Measurements from ENCODE around the gene KLF6.

KLF6 gene

DNA sequence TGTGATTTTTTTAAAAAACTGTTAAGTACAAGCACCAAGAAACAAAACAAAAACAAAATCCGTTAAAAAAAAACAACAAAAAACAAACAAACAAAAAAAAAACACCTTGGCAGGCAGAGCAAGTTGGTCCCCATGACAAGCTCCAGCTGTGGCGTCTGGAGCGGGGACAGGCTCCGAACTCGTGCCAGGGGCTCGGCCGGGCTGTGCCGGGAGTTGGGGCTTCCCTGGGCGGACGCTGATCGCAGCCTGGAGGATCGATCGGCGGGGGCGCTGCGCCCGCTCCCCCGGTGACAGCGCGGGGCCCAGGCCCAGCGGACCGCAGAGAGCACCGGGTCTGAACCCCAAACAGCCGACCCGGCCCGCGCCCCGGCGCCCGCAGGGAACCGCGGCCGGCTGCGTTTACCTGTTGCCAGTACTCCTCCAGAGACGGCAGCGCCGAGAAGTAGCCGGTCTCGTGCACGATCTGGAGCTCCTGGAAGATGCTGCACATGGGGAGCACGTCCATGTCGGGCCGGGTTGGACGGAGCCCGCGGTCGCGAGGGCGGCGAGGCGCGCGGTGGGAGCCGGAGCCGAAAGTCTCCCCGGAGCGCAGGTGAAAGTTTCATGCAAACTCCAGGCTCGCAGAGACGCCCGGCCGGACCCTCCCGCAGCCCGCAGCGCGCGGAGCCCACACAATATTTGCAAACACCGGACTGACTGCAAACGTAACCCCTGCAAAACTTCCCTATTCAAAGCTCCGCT, at the start of gene KLF6:
KLF6 (minus strand) TSS at position 700 of the 741 bp plus-strand sequence; CDS start at position 505, 195 bp downstream.
- DNase-seq (ENCODE audit: low spot score): no peak

DNA sequence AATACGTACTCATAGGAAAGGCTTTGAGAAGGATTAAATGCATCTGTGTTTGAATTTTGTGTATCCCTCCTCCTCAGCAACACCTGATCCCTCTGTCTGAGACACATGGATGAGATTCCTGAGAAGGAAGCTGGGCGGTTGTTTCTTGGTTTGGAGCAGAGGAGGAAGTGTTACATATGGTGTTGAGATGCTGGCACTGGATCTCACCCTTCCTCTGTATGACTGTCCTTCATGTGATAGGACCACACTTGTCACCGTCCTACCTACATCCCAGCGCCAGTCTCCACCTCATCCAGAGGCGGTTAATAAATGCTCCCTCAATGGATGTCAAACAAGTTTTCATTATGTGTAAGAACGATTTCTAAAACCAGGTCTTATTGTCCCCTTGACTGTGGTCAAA, 49.4 kb upstream of the KLF6 start:
- DNase-seq (ENCODE audit: low spot score): no peak

DNA sequence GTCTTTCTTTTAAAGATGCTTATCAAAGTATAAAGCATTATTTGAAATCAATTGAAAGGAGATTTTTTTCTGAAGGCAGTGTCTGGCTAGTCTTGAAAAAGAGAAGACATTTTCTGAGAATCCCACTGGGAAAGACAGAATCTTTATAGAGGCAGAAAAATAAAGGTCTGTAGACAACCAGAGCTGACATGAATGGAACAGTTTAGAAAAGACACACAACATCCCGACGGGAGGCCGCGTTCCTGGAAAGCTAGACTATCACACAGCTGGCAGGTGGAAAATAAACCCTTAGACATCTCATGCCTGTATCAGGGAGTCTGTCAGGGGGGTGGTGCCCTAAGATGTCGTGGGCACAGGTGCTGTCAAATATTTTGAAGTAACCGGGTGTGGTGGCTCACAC, 48.0 kb upstream of the KLF6 start:
- no peak for DNase-seq (ENCODE audit: low spot score)

DNA sequence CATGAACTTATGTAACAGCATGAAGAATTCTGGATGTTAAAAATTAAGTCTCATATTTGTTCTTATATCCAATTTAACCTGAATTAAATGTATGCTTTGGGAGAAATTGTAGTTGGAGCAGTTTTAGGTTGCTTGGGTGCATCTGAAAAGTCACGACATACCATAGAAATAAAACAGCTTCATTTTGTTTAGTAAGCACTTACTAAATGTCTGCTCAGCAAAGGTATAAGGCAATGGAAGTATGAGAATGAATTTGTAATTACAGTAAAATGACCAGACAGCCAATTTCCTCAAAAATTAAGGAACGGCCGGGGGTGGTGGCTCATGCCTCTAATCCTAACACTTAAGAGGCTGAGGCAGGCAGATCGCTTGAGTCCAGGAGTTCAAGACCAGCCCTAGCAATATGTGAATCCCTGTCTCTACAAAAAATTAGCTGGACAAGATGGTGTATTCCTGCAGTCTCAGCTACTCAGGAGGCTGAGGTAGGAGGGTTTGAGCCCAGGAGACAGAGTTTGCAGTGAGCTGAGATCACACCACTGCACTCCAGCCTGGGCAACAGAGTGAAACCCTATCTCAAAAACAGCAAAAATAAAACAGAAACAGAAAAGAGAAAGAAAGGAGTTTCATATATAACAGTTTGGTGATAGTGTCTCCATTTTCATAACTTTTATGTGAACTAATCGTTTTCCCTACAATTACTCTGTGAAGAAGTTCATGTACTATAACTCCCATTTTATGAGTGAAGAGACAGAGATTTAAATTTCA, 47.2 kb upstream of the KLF6 start:
- no peak for DNase-seq (ENCODE audit: low spot score)

DNA sequence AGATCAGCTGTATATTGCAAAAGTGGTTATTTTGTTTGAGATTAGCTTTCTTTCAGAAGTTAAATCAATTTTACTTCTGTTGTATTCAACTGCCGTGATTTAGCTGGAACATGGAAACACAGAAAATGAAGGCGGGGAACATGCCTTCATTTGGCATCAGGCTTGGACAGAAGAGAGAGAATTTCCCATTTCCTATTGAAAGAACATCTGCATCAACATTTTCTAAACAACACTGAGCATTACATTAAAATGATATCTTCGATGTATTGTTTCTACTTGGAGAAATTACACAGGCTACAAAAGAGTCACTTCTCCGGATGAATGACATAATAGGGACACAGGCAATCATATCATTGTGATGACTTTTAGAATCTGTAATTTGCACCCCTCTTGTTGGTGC, 46.6 kb upstream of the KLF6 start:
- DNase-seq (ENCODE audit: low spot score): no peak

DNA sequence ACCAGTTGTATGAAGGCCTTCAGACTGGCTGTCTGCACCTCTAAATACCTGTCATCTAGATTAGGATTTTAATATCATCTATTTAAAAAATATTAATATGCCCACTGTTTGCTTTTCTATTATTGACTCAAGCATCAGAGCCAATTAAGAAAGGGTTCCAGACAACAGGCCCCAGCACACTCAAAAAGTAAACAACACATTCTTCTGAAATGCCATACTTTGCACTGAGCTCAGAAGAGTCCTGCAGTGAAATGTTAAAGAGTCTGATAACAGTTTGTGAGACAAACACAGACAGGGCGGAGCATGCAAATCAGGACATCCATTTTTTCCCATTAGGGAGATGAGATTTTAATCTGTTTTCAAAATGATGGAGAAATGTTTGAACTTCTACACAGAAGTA, 45.9 kb upstream of the KLF6 start:
- no peak for DNase-seq (ENCODE audit: low spot score)

DNA sequence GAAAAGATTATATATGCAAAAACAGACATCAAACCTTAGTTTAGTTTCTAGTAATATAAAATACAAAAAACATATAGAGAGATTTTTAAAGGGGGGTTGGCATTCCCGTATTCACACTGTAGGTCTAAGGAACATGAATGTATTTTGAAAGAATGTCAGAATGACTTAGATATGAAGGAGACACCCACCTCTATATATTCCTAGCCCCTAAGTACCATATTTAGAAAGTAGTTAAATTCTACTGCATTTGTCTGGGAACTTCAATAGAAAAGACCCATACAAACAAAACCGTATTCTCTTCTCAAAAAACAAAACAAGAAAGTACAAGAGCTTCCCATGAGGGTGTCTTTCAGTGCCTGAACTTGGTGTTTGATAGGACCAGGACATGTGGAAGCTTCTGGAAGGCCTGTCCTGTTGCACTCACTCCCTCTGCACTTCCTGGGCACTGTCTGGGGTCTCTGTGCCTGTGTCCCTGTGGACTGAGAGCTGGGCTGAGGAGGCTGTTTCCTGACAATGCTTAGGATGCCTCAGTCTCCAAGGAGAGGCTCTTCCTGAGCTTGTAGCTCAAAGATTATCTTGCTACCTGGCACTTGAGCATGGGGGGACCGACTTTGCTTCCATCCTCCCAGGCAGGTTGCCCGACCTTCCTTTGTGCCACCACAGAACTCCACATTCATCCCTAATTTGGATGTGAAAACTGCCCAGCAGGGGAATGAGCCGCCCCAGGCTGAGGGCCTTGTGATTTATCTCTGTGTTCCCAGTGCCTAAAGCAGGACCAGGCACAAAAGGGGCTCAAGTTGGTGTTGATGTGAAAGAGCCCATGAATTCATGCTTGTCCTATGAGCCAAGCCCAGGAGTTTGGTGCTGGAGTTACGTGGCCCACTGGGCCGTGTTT, 44.4 kb upstream of the KLF6 start:
- DNase-seq (ENCODE audit: low spot score): no peak

DNA sequence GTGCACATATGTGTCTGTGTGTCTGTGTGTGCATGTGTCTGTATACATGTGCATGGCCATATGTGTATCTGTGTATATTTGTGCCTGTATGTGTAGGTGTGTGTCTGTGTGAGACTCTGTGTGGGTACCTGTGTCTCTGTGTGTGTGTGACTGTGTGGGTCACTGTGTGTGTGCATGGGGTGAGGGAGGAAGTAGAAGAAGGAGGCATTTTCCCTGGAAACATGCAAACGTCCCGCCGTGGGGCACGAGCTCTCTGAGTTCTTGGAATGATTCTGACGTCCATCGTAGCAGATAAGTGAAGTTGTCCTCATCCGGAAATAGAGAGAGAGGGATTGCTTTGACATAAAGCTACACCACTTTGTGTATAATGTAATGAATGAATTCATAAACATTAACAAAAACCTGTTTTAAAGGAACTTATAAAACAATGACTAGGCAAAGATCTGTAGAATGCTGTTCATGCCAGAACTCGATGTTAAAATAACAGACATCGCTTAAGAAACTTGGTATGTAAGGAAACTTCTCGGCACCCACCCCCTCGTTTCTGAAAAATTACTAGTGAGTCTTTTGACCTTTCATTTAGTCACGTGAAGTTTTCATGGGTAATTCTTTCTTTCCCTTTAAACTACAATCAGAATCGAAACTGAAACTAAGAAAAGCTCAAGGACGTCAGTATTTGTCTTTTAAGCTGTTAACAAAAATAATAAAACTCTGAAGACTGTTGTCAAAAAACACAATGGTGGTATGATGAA, 43.6 kb upstream of the KLF6 start:
- no peak for DNase-seq (ENCODE audit: low spot score)

DNA sequence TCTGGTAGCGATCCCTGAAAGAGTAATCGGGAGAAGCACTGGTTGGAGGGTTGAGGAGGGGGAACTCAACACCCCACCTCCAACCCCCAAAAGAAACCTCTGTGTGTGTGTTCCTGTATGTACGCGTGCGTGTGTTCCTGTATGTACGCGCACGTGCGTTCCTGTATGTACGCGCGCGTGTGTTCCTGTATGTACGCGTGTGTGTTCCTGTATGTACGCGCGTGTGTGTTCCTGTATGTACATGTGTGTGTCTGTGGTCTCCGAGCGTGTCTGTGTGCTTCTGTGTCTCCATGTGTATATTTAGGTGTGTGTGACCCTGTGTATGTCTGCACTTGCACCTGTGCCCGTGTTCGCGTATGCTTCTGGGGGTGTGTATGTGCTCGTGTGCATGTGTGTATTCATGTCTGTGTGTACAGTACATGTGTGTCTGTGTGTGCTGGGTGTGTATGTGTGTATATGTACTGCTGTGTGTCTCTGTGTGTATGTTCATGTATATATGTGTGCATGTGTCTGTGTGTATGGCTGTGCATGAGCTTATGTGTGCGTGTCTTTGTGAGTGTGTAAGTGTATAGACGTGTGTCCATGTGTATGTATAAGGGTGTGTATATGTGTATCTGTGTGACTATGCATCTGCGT, 42.9 kb upstream of the KLF6 start:
- no peak for DNase-seq (ENCODE audit: low spot score)

DNA sequence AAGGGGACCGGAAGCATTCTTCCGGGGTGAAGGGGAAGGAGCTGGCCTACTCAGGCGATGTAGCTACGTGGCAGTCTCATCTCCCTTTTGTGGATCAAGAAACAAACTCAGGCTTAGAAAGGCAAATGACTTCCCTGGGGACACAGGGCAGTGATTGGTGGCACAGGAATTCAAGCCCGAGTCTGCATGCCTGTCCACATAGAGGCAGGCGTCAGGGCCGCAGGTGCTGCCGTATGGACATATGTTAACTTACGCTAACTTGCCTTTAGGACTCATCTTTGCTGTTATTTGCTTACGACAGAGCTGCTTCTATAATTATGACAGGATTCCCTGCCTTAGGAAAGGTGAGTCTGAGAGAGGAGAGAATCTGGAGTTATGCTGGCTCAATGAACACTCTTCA, 42.3 kb upstream of the KLF6 start:
- DNase-seq (ENCODE audit: low spot score): no peak

DNA sequence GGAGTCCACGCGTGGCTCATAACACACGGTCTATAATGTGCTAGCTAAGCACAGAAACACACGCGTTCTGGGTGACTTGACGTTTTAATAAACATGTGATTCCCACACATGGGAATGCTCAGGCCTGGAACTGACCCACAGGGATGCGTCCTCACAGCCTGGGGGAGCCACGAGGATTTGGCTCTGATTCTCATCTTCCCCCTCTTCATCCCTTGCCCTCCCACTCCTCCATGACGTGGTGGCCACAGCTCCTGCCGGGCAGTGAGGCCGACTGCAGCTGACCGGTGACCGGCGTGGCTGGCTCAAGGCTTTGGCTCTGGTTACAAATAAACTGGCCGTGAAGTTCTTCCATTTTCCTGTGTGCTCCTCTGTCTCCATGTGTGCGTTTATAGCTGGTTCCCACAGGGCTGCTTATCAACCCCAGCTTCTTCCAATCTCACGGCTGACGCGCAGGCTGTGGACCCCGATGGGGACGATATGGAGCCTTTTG, 40.9 kb upstream of the KLF6 start:
- DNase-seq (ENCODE audit: low spot score): no peak

DNA sequence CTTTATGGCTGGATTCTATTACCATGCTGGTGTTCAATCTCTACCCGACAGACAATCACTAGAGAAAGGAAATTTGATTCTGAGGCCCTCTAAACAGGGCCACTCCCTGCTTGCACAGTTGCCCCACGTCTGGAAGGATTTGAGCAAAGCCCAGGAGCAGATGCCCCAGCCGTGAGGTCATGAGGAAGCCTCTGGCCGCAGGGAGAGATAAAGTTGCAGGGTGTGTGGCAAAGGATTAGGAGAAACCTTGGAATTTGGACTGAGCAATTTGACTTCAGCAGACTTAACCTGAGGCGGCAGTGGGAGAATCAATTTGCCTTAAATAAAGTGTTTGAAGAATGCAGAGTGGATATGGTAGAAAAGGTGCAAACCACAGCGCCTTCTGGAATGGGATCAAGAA, 40.2 kb upstream of the KLF6 start:
- no peak for DNase-seq (ENCODE audit: low spot score)

DNA sequence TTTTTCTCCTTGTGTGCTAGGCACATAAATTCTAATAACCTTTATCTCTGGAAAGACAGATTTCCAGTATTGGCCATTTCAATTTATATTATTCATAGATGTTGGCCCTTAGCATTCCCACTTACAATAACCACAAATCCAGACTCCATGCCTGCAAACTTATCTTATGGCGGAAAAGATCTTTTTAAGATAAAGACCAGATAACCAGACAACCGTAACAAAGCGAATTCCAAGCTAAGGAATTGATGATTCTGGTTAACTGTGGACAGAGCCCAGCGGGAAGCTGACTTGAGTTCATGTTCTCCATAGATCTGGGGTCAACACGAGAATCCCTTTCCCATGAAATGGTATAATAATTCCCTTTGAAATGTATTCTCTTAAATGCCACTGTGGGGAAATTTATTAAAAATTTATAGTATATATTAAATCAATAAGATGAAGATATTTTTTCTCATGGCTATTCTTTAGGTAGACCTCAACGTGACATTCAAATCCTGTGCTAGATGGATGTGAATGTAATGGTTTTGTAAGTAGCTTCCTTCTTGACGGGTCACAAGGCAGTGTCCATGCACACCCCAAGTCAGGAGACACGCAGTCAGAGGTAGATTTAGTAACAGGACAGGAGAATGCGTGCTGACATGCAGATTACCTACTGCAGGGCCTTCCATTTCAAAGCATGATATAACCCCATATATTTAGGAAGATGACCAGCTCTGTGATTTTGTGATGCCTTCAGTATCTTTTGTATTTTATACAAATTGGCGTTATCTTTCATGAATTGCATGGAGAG, 37.7 kb upstream of the KLF6 start:
- no peak for DNase-seq (ENCODE audit: low spot score)

DNA sequence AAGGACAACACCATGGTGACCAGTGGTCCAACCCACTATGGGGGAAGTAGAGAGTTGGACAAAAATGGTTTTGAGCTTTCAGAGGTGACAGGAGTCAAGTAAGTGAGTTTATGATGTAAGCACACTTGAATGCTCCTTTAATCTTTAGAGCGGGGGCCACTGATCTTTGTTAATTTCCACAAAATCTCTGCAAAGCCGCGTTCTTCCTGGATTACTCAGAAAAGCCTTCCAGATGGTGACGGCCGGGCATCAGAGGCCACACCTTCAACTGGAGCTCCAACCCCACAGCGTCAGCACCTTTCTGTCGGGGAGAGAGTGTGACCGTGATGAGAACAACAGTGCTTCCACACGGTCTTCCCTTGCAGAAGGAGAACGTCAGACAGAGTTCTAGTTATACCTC, 35.2 kb upstream of the KLF6 start:
- DNase-seq (ENCODE audit: low spot score): no peak

DNA sequence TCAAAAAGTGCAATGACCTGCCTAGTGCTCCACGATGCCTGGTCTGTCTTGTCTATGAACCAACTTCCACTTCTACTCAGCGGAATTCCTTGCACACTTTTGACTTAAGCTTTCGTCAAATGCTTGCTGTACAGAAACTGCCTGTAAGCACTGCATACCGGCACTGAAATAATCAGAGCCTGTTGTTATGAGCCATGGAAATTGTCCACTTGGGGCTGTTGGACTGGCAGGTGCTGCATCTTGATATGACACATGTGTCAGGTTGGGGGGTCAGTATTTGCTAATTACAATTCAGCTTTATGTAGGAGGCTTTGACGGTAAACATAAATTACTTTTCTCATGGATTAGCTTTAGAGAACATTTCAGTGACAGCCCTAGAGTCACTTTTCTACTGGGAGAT, 32.0 kb upstream of the KLF6 start:
- DNase-seq (ENCODE audit: low spot score): no peak

DNA sequence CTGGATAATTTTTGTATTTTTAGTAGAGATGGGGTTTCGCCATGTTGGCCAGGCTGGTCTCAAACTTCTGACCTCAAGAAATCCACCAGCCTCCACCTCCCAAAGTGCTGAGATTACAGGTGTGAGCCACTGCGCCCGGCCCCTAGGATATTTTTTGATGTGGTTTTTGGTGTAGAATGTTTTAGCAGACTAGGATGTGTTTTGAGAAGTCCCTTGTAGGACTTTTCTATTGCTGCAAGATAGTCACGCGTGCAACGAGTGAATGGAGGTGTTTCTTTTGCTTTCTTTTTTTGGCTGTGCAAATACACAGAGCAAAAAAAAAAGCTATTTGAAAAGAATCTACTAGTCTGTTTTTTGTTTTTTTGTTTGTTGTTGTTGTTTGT, 29.8 kb upstream of the KLF6 start:
- no peak for DNase-seq (ENCODE audit: low spot score)

DNA sequence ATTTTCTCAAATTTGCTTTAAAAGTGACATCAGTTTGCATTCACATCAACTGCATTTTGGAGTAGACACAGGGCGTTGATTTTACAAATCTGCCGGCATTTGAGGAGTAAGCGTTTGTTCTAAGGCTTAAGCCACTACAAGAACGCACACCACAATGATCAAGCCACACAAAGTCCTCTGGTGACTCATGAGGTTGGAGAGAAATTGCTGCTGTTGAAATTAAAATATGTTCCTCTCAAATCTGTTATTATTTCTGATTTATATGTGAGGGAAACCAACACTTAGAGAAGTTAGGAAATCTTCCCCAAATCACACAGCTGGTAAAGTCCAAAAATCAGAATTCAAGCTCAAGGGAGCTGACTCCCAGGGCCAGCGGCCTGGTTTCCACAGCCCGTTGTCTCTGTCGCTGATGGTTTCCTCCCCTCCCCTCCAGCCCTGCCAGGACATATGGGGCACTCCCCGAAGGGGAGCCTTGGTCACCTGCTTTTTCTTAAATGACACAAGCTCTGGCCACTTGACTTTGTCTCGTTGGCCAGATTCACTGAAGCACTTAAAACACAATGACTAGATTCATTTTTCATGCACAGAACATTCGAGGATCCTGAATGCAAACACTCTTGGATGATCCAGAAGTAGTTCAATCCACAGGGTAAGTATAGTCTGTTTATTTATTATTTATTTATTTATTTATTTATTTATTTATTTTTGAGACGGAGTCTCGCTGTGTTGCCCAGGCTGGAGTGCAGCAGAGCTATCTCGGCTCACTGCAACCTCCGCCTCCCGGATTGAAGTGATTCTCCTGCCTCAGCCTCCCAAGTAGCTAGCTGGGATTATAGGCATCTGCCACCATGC, 29.2 kb upstream of the KLF6 start:
- no peak for DNase-seq (ENCODE audit: low spot score)

DNA sequence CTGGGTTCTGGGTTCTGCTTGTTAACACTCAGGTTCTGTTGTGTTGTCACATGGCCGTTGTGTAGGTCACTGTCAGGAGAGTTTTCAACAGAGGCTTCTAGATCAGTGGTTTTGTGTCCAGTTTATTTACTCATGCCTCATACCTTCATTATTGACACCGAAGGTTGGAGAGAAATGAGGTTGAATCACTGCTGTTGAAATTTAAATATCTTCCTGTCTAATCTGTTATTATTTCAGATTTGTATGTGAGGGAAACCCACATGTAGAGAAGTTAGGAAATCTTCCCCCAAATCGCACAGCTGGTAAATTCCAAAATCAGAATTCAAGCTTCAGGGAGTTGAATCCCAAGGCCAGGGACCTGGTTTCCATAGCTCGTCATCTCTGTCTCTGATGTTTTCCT, 28.3 kb upstream of the KLF6 start:
- no peak for DNase-seq (ENCODE audit: low spot score)

DNA sequence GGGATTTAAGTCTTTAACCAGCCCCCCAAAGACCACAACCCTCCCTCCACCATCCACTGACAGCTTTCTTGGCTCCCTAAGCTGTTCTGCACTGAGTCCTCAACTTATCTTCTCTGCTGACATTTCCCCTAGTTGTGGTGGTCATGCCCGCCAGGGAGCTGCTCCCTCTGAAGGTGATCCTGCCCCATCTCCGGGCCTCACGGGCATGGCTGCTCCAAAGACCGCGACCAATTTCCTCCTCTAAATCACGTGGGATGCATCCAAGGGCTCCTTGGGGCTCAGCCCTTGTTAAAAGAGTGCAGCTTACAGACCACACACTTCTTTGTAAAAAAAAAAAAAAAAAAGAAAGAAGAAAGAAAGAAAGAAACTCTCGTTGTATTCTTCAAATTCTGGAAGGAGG, 27.1 kb upstream of the KLF6 start:
- DNase-seq (ENCODE audit: low spot score): peak; percentile 39
